Right ventricle myocardium inferior (tissue), 1 donor: ENCODE measurements around the gene CEP85L. TPM values are rescaled to one million over a fixed set of nuclear protein-coding genes. Genes with fewer than 3 reads are reported as not detected.

Source experiments
- ATAC-seq: fragments of 200-7000 bp; cut with Tn5 transposase; one replicate; pipeline ENCODE4 v1.9.1; 2020; ENCODE audit warnings: mild to moderate bottlenecking, moderate library complexity
- DNase-seq: peaks from one replicate; pipeline ENCODE4 v3.0.0; 2021; ENCODE audit errors: missing footprints
- intact Hi-C: fragments of 100-400 bp; cut with DNase I; formaldehyde crosslinking; loops from one replicate; pipeline ENCODE4 v1.11.0; 2022
- long read RNA-seq: library from polyadenylated mRNA; unstranded; transcript quantifications from one replicate; pipeline ENCODE4 v2.0.0, GENCODE V29; 2021
- total RNA-seq: library from RNA; stranded (reverse); fragmentation: NEBNext Ultra II Directional; extraction: Animal tissue kit (Norgen Biotek cat#: 25700); gene quantifications from one replicate; pipeline ENCODE4 v1.2.1, GENCODE V29; 2021
- donor health status: DM: no; HTN: yes; CAD: no; lungs with severe emphysema.

Gene CEP85L
- total RNA-seq = 16.7 TPM
- long read RNA-seq, full-length matches to known transcripts = 1 of 7 reads
- long read RNA-seq, partial matches to known transcripts = 1 of 7 reads
- long read RNA-seq, other reads (novel, unspliced or antisense) = 5 of 7 reads

GRCh38 chr6:118651282-118652050 is at the start of gene CEP85L:
TSS of gene CEP85L (minus strand) at chr6:118651591. CDS start at chr6:118651269, 322 bp downstream.
- DNase-seq (peak; percentile 97), ATAC-seq (peak; percentile 99)
- intact Hi-C loops = loop anchor here (1.0 to 10.0 kb wide), 2 partner anchors 125 to 243 kb away; partner anchors contain the start of gene ASF1A

DNA sequence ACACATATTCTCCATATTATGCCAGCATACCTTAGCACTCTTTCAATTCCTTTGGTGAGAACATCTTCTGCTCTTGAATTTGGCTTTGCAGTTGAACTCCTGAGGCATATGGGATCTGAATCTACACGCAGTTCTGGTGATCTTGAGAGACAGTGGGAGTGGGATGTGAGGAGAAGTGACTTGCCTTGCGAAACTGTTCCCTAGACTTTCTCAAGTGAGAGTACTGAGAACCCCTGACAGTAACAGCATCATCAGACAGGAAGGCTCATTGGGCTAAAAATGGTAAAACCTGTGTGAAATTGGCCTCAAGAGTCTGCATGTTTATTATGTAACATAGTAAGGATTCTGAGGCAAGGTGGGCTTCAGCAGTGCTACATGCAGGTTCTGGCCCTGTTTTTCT is 49.1 kb upstream of the CEP85L start:
- intact Hi-C loops = no loop called here
- DNase-seq (no peak), ATAC-seq (no peak)

- intact Hi-C loops = no loop called here
- no peak for DNase-seq
- no peak for ATAC-seq
Measured at GRCh38 chr6:118697554-118697953, 46.2 kb upstream of the CEP85L start.

- ATAC-seq (no peak), DNase-seq (no peak)
- intact Hi-C loops = no loop called here
Measured at GRCh38 chr6:118696271-118696670, 44.9 kb upstream of the CEP85L start.

DNA sequence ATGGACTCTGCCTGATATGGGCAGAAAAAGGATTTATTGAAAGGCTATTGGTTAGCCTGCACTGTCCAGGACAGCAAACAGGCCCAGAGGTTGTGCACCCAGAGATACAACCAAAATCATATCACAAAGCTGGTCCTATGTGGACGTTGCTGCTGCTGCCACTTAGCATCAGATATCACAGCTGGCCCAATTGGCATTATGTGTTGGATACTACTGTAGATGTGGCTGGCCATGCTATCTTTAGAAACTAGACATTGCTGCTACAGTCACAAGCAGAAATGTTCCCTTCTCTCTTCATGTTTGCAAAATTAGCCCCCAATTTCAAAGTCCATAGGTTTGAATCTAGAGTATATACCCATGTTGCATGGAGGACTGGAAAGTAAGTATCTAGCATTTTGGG is 42.2 kb upstream of the CEP85L start:
- intact Hi-C loops = no loop called here
- DNase-seq (no peak), ATAC-seq (no peak)

DNA sequence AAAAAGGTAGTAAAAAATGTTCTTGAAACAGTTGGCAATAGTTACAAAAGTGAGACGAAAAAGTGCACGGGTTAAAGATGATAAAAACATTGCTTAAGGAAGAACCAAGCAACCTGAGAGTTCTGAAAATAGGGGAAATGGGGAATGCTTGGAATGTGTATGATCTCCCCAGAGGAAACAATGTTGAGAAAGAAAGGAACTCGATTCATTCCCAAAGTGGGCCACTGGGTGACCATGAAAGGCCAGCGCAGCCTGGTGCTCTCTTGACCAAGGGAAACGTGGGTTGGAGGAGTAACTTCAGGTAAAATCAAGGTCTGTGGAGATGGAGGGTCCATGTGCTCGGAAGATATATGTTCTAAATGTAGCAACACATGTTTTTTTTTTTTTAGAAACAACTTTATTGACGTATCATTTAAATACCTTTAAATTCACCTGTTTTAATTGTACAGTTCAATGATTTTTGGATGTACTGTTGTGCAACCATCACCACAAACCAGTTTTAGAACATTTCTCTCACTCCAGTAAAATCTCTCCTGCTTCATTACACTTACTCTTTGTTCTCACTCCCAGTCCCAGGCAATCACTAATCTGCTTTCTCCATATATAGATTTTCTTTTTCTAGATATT is 34.5 kb upstream of the CEP85L start:
- ATAC-seq (no peak), DNase-seq (no peak)
- intact Hi-C loops = no loop called here

DNA sequence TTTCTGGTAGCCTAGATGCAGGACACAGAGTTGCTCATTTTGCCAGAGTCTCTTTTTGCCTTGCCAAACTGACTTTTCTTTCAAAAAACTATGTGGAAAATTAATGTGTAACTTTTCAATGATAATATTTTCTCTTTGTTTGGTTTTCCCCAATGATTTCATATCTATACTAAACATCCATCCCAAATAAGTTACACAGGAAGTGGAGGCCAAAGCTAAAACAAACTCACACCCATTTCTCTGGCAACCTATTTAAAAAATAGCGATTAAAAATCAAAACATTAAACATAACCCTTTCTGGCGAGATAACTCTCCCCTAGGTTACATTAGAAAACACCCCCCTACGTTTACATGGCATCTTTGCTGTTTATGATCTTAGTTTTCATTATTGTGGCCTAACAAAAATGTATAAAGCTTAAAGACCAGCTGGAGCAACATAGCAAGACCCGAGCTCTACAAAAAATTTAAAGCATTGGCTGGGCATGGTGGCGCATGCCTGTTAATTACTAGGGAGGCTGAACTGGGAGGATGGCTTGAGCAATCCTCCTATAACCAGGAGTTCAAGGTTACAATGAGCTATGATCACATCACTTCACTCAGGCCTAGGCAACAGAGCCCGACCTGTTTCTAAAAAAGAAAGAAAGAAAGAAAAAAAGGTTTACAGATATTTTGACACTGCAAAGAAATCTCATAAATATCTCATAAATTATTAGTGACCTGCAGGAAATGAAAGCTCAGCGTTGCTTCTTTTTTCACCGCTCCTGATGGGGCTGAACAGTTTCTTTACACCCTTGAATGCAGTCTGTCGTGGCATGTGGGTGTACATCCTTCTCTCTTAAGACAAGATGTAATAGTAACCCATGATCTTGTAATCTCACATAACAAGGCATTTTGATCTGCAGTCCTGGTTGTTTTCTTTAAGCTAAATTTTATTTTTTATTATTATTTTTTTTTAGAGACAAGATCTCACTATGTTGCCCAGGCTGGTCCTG is 32.8 kb upstream of the CEP85L start:
- DNase-seq (no peak), ATAC-seq (no peak)
- intact Hi-C loops = no loop called here

DNA sequence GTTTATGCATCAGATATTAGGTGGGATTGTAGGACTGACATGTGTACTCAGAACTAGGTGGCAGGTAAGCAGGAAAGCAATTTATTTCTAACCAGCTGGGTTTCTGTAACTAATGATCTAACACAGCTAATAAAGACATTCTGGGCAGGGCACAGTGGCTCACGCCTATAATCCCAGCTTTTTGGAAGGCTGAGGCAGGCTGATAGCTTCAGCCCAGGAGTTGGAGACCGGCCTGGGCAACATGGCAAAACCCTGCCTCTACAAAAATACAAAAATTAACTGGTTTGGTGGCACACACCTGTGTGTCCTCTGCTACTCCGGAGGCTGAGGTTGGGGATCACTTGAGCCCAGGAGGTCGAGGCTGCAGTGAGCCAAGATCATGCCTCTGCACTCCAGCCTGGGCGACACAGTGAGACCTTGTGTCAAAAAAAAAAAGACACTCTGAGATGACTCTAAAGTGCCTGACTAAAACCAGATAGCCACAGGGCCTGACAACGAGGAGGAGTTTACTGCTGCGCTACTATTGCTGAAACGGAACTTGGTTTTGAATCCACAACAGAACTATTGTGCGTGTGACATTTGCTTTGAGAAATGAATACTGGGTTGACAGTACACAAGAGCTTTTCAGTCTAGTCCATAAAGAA is 29.2 kb upstream of the CEP85L start:
- ATAC-seq (no peak), DNase-seq (no peak)
- intact Hi-C loops = no loop called here

DNA sequence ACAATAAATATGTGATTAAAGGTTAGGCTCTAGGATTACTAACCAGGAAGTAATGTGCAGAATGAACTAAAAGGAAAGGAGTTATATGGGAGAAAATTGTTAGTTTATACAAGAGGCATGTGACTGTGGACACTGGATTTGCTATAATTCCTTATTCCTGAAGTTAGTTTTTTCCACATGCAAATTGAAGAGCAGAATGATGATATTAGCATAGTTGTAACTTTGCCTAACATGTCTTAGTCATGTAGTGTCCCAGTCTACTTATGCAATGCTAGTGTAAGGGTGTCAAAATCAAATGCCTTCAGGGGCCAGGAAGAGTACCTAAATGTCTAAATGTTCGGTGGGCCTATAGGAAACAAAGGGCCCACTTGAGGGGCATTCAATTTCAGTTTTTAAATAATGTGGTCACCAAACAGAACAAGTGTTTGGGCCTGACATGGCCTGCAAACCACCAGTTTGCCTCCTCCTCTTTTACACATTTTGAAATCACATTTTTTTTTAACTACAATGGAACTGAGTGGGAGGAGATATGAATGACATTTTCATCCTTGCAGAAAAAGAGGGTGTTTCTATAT is 28.0 kb upstream of the CEP85L start:
- ATAC-seq (no peak), DNase-seq (no peak)
- intact Hi-C loops = no loop called here

DNA sequence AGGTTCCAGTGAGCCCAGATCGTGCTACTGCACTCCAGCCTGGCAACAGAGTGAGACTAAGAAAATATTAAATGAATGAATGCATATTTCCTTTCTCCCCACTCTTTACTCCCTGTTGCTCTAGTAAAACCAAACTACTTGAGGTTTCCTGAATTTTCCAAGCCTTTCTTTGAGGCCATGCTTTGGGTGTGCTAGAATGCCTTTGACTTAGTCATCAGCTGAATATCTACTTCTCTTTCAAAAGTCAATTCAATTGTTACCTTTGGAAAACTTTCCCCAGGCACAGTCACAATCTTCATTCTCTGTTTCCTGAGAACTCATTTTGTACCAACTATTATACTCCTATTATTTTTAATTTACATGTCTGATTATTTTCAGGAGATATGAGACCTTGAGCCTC is 27.5 kb upstream of the CEP85L start:
- intact Hi-C loops = no loop called here
- DNase-seq (no peak), ATAC-seq (no peak)

DNA sequence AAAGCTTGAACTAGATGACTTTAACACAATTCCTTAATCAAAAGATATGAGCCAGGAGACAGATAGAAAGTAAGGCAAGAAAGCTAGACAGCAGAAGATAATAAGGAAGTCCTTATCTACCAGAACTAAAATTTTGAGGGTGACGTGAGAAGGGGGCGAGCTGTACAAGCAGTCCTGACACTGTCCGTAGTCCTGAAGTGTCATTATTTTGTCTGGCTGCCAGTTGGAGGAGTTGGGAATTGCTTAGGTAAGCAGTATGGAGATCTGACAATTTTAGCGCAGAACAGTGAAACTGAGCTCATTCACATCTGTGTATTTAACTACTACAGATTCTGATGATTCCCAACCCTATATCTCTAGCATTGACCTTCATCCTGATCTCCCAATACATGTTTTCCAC is 25.8 kb upstream of the CEP85L start:
- DNase-seq = no peak
- ATAC-seq = no peak
- intact Hi-C loops = no loop called here

DNA sequence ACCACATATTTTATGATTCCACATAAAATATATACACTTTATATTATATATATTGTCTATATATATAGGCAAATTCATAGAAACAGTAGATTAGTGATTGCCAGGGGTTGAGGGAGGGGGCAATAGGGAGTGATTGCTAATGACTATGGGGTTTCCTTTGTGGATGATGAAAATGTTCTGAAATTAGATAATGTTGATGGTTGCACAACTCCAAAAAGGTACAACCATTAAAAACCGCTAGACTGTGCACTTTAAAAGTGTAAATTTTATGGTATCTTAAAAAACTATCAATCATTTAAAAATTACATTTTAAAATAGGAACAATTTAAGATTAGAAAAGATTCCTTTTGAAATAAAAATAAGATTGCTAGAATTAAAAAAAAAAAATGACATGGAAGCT is 23.8 kb upstream of the CEP85L start:
- ATAC-seq = no peak
- intact Hi-C loops = no loop called here
- no peak for DNase-seq

DNA sequence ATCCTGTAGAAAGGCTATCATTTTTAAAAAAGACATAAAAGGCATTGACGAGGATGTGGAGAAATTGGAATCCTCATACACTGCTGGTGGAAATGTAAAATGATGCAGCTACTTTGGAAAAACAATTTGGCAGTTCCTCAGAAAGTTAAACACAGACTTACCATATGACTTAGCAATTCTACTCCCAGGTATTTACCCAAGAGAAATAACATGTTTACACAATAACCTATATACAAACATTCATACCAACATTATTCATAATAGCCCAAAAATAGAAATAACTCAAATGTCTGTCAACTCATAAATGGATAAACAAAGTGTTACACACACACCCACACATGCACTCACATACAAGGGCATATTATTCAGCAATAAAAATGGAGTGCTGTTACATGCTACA is 23.4 kb upstream of the CEP85L start:
- intact Hi-C loops = no loop called here
- ATAC-seq = no peak
- no peak for DNase-seq

DNA sequence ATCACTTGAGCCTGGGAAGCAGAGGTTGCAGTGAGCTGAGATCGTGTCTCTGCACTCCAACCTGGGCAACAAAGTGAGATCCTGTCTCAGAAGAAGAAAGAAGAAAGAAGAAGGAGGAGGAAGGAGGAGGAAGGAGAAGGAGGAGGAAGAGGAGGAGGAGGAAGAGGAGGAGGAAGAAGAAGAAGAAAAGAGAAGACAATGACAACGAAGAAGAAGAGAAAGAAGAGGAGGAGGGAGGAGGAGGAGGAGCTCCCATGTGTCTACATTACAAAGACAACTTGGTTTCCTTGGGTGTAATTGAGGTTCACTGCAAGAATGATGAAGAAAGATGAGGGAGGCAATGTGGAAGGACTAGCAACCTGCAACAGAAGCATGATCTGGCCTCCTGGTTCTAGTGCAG is 21.3 kb upstream of the CEP85L start:
- ATAC-seq = no peak
- DNase-seq = no peak
- intact Hi-C loops = no loop called here

- ATAC-seq (no peak), DNase-seq (no peak)
- intact Hi-C loops = loop anchor here (5.0 kb wide), 1 partner anchor 38 kb away; no protein-coding TSS in a partner anchor
Measured at GRCh38 chr6:118669561-118669960, 18.2 kb upstream of the CEP85L start.

- DNase-seq (no peak), ATAC-seq (no peak)
- intact Hi-C loops = loop anchor here (5.0 kb wide), 1 partner anchor 38 kb away; no protein-coding TSS in a partner anchor
Measured at GRCh38 chr6:118668761-118669385, 17.5 kb upstream of the CEP85L start.

DNA sequence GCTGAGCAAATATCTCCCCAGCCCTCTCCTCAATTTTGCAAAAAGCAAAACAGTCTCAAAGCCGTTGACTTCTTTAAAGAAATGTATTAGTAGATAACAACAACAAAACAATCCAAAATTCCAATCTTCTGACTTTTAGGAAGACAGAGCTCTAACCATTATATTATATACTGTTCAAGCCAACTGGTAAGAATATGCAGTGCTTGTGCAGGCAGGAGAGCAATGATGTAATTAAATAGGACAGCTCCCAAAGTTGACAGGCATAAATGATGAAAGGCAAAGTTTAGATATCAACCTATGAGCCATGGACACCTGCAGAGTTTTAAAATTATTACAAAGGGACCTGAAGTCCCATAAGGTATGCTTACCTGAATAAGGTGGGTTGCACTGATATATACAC is 16.6 kb upstream of the CEP85L start:
- ATAC-seq = no peak
- intact Hi-C loops = loop anchor here (5.0 kb wide), 1 partner anchor 39 kb away; no protein-coding TSS in a partner anchor

GRCh38 chr6:118665011-118665410 is 13.6 kb upstream of the CEP85L start:
- intact Hi-C loops = loop anchor here (5.0 kb wide), 1 partner anchor 42 kb away; no protein-coding TSS in a partner anchor
- DNase-seq (no peak), ATAC-seq (no peak)

More for the DNA sequence above, 16.6 kb upstream of the CEP85L start:
- no peak for DNase-seq
